Ammon's horn (tissue), 1 donor: Measurements from ENCODE around the gene ARHGEF10L.
A peak's percentile ranks its signal among the peaks of the same experiment; 100 is the strongest.

Source experiments
- DNase-seq: peaks from one replicate; pipeline ENCODE4 v3.0.0-alpha.2; 2016; ENCODE audit warnings: low spot score

Gene ARHGEF10L

GRCh38 chr1:17654519-17654918, 115.0 kb downstream of the ARHGEF10L start:
- no peak for DNase-seq

GRCh38 chr1:17655169-17655568, 115.7 kb downstream of the ARHGEF10L start:
- no peak for DNase-seq

GRCh38 chr1:17655922-17656321, 116.4 kb downstream of the ARHGEF10L start:
- DNase-seq = no peak

GRCh38 chr1:17657436-17657835, 117.9 kb downstream of the ARHGEF10L start:
- no peak for DNase-seq

- DNase-seq = no peak
Measured at GRCh38 chr1:17658837-17659236, 119.3 kb downstream of the ARHGEF10L start.

- peak; percentile 69 for DNase-seq
Measured at GRCh38 chr1:17661546-17662157, 122.2 kb downstream of the ARHGEF10L start.

- DNase-seq = no peak
Measured at GRCh38 chr1:17662296-17662695, 122.8 kb downstream of the ARHGEF10L start.

- DNase-seq = no peak
Measured at GRCh38 chr1:17662786-17663185, 123.3 kb downstream of the ARHGEF10L start.

- no peak for DNase-seq
Measured at GRCh38 chr1:17663646-17664045, 124.1 kb downstream of the ARHGEF10L start.

- DNase-seq = no peak
Measured at GRCh38 chr1:17664322-17664721, 124.8 kb downstream of the ARHGEF10L start.

- DNase-seq = no peak
Measured at GRCh38 chr1:17665054-17665453, 125.6 kb downstream of the ARHGEF10L start.

- no peak for DNase-seq
Measured at GRCh38 chr1:17665950-17666720, 126.6 kb downstream of the ARHGEF10L start.

GRCh38 chr1:17667641-17668040, 128.1 kb downstream of the ARHGEF10L start:
- no peak for DNase-seq

GRCh38 chr1:17668195-17668594, 128.7 kb downstream of the ARHGEF10L start:
- no peak for DNase-seq

- no peak for DNase-seq
Measured at GRCh38 chr1:17668624-17669175, 129.2 kb downstream of the ARHGEF10L start.

GRCh38 chr1:17669305-17669704, 129.8 kb downstream of the ARHGEF10L start:
- DNase-seq = no peak

GRCh38 chr1:17669866-17670451, 130.5 kb downstream of the ARHGEF10L start:
- DNase-seq = no peak

- DNase-seq = no peak
Measured at GRCh38 chr1:17670587-17671313, 131.3 kb downstream of the ARHGEF10L start.

- DNase-seq = peak; percentile 41
Measured at GRCh38 chr1:17671314-17671705, 131.8 kb downstream of the ARHGEF10L start.

- no peak for DNase-seq
Measured at GRCh38 chr1:17671741-17672140, 132.2 kb downstream of the ARHGEF10L start.

- DNase-seq = no peak
Measured at GRCh38 chr1:17672226-17672625, 132.7 kb downstream of the ARHGEF10L start.

- peak; percentile 67 for DNase-seq
Measured at GRCh38 chr1:17673329-17674072, 134.0 kb downstream of the ARHGEF10L start.
